HepG2 (cell line): Measurements from ENCODE around the gene ABCC3. TPM values are rescaled to one million over a fixed set of nuclear protein-coding genes. Genes with fewer than 3 reads are reported as not detected.

Source experiments
- ATF3 ChIP-seq: sonication (generic); formaldehyde crosslinking; IDR thresholded peaks from 2 replicates; pipeline ENCODE4 v1.4.0; 2020; ENCODE audit warnings: missing genetic modification reagents
- ATF7 ChIP-seq, 2 experiments: fragments of 450-650 bp in 1 of 2; sonication (generic) in 1 of 2; formaldehyde crosslinking in 1 of 2; IDR thresholded peaks; 2 replicates each; pipeline versions ENCODE4 v1.4.0 to v1.6.1; 2016 to 2020; ENCODE audit warnings: antibody characterized with exemption in 1 of 2, mild to moderate bottlenecking in 1 of 2, missing genetic modification reagents in 1 of 2
- FOSL2 ChIP-seq: sonication (generic); formaldehyde crosslinking; IDR thresholded peaks from 2 replicates; pipeline ENCODE4 v1.4.0; 2020; ENCODE audit warnings: missing genetic modification reagents
- HHEX ChIP-seq: IDR thresholded peaks from 2 replicates; pipeline ENCODE4 v1.6.1; 2016; ENCODE audit warnings: control low read depth
- NONO ChIP-seq, 2 experiments: fragments of 450-650 bp in 1 of 2; sonication (generic) in 1 of 2; formaldehyde crosslinking in 1 of 2; IDR thresholded peaks in 1 of 2; conservative IDR thresholded peaks in 1 of 2; 2 replicates each; pipeline versions ENCODE4 v1.6.1 to v1.8.0; 2017 to 2022; ENCODE audit warnings: mild to moderate bottlenecking in 1 of 2, missing genetic modification reagents in 1 of 2, moderate library complexity in 1 of 2
- PHF5A ChIP-seq: IDR thresholded peaks from one replicate; pipeline ENCODE4 v1.6.1; 2018; ENCODE audit warnings: low read depth, missing genetic modification reagents; ENCODE audit not compliant: unreplicated experiment
- RARA ChIP-seq: IDR thresholded peaks from 2 replicates; pipeline ENCODE4 v1.6.1; 2016; ENCODE audit warnings: missing genetic modification reagents, missing compliant biosample characterization
- RCOR2 ChIP-seq: IDR thresholded peaks from 2 replicates; pipeline ENCODE4 v1.6.1; 2016; ENCODE audit warnings: missing biosample characterization, missing genetic modification reagents
- TAF1 ChIP-seq: sonication (generic); formaldehyde crosslinking; IDR thresholded peaks from 2 replicates; pipeline ENCODE4 v1.4.0; 2020; ENCODE audit warnings: missing genetic modification reagents
- TEAD3 ChIP-seq: optimal IDR thresholded peaks from 2 replicates; pipeline ENCODE3; 2016; ENCODE audit warnings: borderline replicate concordance
- ZBTB21 ChIP-seq: sonication (generic); formaldehyde crosslinking; IDR thresholded peaks from 2 replicates; pipeline ENCODE4 v1.4.0; 2020; ENCODE audit warnings: missing genetic modification reagents
- ZNF264 ChIP-seq: sonication (generic); formaldehyde crosslinking; IDR thresholded peaks from 2 replicates; pipeline ENCODE4 v1.4.0; 2020; ENCODE audit warnings: missing genetic modification reagents
- ZNF33A ChIP-seq: sonication (generic); formaldehyde crosslinking; IDR thresholded peaks from 2 replicates; pipeline ENCODE4 v1.5.1; 2020; ENCODE audit warnings: missing genetic modification reagents, mild to moderate bottlenecking, moderate library complexity, borderline replicate concordance
- ZNF547 ChIP-seq: sonication (generic); formaldehyde crosslinking; IDR thresholded peaks from 2 replicates; pipeline ENCODE4 v1.5.1; 2020; ENCODE audit warnings: mild to moderate bottlenecking, missing genetic modification reagents
- ZNF563 ChIP-seq: sonication (generic); formaldehyde crosslinking; IDR thresholded peaks from 2 replicates; pipeline ENCODE4 v1.8.0; 2022; ENCODE audit warnings: mild to moderate bottlenecking, moderate library complexity, missing genetic modification reagents
- ZNF670 ChIP-seq: sonication (generic); formaldehyde crosslinking; IDR thresholded peaks from 2 replicates; pipeline ENCODE4 v1.8.0; 2022; ENCODE audit warnings: mild to moderate bottlenecking, missing genetic modification reagents, borderline replicate concordance
- ZNF691 ChIP-seq: sonication (generic); formaldehyde crosslinking; IDR thresholded peaks from 2 replicates; pipeline ENCODE4 v1.4.0; 2020; ENCODE audit warnings: missing genetic modification reagents, low read depth, mild to moderate bottlenecking, borderline replicate concordance
- ZNF776 ChIP-seq: sonication (generic); formaldehyde crosslinking; IDR thresholded peaks from 2 replicates; pipeline ENCODE4 v1.4.0; 2020; ENCODE audit warnings: mild to moderate bottlenecking, missing genetic modification reagents
- polyA plus RNA-seq, 8 experiments: library from polyadenylated mRNA; depleted of rRNA in 3 of 8; stranded (reverse) in 7 of 8; unstranded in 1 of 8; fragments of >200 nt; fragmentation: Illumina TruSeq in 4 of 8; extraction: Trizol in 4 of 8; gene quantifications; 2 replicates each; pipeline versions ENCODE4 v1.2.1 to v1.2.3, GENCODE V29; 2011 to 2016; ENCODE audit warnings: low read depth in 4 of 8, missing spikeins in 1 of 8, mixed read lengths in 1 of 8; ENCODE audit not compliant: insufficient read depth in 1 of 8
- total RNA-seq, 5 experiments: library from RNA; depleted of rRNA; stranded (reverse); fragments of >200 nt; fragmentation: Illumina TruSeq; extraction: Trizol; gene quantifications; 2 replicates each; pipeline ENCODE4 v1.2.3, GENCODE V29; 2016; ENCODE audit warnings: low read depth in 1 of 5
- TF ChIP-seq, protein P1 (sequence below): sonication (generic); formaldehyde crosslinking; IDR thresholded peaks from 2 replicates; pipeline ENCODE4 v1.4.0; 2020; ENCODE audit warnings: missing genetic modification reagents
- TF ChIP-seq, protein P2 (sequence below): sonication (generic); formaldehyde crosslinking; IDR thresholded peaks from one replicate; pipeline ENCODE4 v1.5.1; 2020; ENCODE audit warnings: mild to moderate bottlenecking, missing genetic modification reagents; ENCODE audit errors: not compliant biosample characterization

ABCC3 gene
- total and polyA plus RNA-seq, 2 of the 13 experiments (the other 11 are each of a cell fraction or from before 2014, with no cell fraction given): 25.2 to 50.7 TPM

DNA sequence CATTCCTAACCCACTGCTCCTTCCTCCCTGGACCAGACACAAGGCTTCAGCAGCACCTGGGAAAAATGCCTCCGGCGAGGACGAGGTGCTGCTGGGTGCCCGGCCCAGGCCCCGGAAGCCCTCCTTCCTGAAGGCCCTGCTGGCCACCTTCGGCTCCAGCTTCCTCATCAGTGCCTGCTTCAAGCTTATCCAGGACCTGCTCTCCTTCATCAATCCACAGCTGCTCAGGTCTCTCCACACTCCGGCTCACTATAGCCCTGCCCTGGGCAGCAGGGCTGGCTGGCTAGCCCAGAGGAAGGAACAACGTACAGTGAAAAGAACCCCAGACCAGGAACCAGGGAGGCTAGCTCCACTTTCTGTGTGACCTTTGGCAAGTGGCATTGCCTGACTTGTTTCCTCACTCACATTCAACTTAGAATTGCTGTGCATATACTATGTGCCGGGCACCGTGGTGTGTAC, 26.2 kb downstream of the ABCC3 start (continued):
- TF ChIP-seq, protein P1, sequence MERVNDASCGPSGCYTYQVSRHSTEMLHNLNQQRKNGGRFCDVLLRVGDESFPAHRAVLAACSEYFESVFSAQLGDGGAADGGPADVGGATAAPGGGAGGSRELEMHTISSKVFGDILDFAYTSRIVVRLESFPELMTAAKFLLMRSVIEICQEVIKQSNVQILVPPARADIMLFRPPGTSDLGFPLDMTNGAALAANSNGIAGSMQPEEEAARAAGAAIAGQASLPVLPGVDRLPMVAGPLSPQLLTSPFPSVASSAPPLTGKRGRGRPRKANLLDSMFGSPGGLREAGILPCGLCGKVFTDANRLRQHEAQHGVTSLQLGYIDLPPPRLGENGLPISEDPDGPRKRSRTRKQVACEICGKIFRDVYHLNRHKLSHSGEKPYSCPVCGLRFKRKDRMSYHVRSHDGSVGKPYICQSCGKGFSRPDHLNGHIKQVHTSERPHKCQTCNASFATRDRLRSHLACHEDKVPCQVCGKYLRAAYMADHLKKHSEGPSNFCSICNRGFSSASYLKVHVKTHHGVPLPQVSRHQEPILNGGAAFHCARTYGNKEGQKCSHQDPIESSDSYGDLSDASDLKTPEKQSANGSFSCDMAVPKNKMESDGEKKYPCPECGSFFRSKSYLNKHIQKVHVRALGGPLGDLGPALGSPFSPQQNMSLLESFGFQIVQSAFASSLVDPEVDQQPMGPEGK (CRISPR knock-in tag): no peak
- TF ChIP-seq NONO (IDR thresholded peaks at IDR 0.05) (no peak), NONO (CRISPR knock-in tag; conservative IDR thresholded peaks at IDR 0.05) (no peak), ZBTB21 (CRISPR knock-in tag) (no peak), ZNF264 (CRISPR knock-in tag) (no peak), TAF1 (CRISPR knock-in tag) (no peak), RARA (CRISPR knock-in tag) (no peak), PHF5A (CRISPR knock-in tag) (peak; percentile 6), ZNF547 (CRISPR knock-in tag) (no peak), ATF3 (no peak), HHEX (CRISPR knock-in tag) (no peak), ZNF33A (CRISPR knock-in tag) (no peak), ZNF670 (0 out of 2 replicates have a peak, but pooled peaks have one; percentile 32), FOSL2 (CRISPR knock-in tag) (no peak), TEAD3 (CRISPR knock-in tag) (peak; percentile 11), ATF7 (IDR thresholded peaks at IDR 0.05) (no peak), ATF7 (CRISPR knock-in tag; IDR thresholded peaks at IDR 0.05) (no peak), ZNF563 (CRISPR knock-in tag) (no peak), ZNF691 (CRISPR knock-in tag) (0 out of 2 replicates have a peak, but pooled peaks have one; percentile 20), ZNF776 (CRISPR knock-in tag) (no peak), RCOR2 (CRISPR knock-in tag) (no peak)
- TF ChIP-seq, protein P2, sequence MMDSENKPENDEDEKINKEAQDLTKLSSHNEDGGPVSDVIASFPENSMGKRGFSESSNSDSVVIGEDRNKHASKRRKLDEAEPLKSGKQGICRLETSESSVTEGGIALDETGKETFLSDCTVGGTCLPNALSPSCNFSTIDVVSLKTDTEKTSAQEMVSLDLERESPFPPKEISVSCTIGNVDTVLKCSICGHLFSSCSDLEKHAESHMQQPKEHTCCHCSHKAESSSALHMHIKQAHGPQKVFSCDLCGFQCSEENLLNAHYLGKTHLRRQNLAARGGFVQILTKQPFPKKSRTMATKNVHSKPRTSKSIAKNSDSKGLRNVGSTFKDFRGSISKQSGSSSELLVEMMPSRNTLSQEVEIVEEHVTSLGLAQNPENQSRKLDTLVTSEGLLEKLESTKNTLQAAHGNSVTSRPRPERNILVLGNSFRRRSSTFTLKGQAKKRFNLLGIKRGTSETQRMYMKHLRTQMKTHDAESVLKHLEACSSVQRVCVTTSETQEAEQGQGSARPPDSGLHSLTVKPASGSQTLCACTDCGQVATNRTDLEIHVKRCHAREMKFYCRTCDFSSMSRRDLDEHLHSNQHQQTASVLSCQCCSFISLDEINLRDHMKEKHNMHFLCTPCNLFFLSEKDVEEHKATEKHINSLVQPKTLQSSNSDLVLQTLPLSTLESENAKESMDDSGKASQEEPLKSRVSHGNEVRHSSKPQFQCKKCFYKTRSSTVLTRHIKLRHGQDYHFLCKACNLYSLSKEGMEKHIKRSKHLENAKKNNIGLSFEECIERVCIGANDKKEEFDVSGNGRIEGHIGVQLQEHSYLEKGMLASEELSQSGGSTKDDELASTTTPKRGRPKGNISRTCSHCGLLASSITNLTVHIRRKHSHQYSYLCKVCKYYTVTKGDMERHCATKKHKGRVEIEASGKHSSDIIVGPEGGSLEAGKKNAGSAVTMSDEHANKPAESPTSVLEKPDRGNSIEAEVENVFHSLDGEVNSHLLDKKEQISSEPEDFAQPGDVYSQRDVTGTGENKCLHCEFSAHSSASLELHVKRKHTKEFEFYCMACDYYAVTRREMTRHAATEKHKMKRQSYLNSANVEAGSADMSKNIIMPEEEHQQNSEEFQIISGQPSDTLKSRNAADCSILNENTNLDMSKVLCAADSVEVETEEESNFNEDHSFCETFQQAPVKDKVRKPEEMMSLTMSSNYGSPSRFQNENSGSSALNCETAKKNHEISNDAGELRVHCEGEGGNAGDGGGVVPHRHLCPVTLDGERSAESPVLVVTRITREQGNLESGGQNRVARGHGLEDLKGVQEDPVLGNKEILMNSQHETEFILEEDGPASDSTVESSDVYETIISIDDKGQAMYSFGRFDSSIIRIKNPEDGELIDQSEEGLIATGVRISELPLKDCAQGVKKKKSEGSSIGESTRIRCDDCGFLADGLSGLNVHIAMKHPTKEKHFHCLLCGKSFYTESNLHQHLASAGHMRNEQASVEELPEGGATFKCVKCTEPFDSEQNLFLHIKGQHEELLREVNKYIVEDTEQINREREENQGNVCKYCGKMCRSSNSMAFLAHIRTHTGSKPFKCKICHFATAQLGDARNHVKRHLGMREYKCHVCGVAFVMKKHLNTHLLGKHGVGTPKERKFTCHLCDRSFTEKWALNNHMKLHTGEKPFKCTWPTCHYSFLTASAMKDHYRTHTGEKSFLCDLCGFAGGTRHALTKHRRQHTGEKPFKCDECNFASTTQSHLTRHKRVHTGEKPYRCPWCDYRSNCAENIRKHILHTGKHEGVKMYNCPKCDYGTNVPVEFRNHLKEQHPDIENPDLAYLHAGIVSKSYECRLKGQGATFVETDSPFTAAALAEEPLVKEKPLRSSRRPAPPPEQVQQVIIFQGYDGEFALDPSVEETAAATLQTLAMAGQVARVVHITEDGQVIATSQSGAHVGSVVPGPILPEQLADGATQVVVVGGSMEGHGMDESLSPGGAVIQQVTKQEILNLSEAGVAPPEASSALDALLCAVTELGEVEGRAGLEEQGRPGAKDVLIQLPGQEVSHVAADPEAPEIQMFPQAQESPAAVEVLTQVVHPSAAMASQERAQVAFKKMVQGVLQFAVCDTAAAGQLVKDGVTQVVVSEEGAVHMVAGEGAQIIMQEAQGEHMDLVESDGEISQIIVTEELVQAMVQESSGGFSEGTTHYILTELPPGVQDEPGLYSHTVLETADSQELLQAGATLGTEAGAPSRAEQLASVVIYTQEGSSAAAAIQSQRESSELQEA (CRISPR knock-in tag): peak; percentile 1
